ENCODE results near the gene HS2ST1. TPM values are rescaled to one million over a fixed set of nuclear protein-coding genes. Genes with fewer than 3 reads are reported as not detected.

HS2ST1 gene
- total and polyA plus RNA-seq, 2 experiments from 2014 or later = 6.7 to 17.1 TPM

DNA sequence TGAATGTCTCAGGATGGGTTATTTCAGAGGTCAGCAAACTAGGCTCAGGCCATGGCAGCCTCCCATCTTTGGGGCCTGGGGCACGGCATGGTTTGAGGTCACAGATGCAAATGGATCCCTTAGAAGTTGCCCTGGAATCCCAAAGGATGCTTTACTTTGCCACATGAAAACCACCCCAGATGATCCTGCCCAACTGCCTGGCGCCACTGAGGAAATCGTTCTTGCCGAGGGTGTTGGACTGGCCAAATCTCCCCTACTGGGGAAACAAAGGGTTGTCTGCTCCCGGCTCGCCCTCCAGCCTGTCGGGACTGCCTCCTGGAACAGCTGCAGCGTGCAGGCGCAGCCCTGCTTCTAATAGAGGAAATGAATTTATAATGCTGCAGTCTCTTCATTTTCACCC, 241.2 kb downstream of the HS2ST1 start:
- H3K27me3 Mint-ChIP-seq (ENCODE audit: insufficient read depth, low read depth, poor library complexity) = peaks cover 3% of the 10 kb centered on the region
- no peak overlapping the region for H3K27ac Mint-ChIP-seq
- H3K79me2 ChIP-seq (replicated peaks; ENCODE audit: insufficient read depth) = no peaks in the 10 kb centered on the region
- no peaks in the 10 kb centered on the region; the same call in 2 of the 3 replicates for H3K9me3 Mint-ChIP-seq
- H3K4me3 Mint-ChIP-seq = no peak overlapping the region
- H3K4me1 Mint-ChIP-seq = peaks cover 36% of the 10 kb centered on the region
- no peaks in the 10 kb centered on the region for H3K36me3 ChIP-seq (ENCODE audit: insufficient read depth)
- H4K20me1 ChIP-seq (replicated peaks; ENCODE audit: insufficient read depth) = no peaks in the 10 kb centered on the region
- no peak overlapping the region for H3K27ac ChIP-seq (ENCODE audit: low read depth)
- H3K27me3 ChIP-seq (ENCODE audit: insufficient read depth) = no peaks in the 10 kb centered on the region
- H3K4me2 ChIP-seq = no peak overlapping the region
- 0 out of 2 replicates have a peak, but pooled peaks cover 4% of the 10 kb centered on the region for H3K9me2 ChIP-seq (ENCODE audit: insufficient read depth)
- no peak overlapping the region for H3K4me3 ChIP-seq
- TF ChIP-seq, protein P1, sequence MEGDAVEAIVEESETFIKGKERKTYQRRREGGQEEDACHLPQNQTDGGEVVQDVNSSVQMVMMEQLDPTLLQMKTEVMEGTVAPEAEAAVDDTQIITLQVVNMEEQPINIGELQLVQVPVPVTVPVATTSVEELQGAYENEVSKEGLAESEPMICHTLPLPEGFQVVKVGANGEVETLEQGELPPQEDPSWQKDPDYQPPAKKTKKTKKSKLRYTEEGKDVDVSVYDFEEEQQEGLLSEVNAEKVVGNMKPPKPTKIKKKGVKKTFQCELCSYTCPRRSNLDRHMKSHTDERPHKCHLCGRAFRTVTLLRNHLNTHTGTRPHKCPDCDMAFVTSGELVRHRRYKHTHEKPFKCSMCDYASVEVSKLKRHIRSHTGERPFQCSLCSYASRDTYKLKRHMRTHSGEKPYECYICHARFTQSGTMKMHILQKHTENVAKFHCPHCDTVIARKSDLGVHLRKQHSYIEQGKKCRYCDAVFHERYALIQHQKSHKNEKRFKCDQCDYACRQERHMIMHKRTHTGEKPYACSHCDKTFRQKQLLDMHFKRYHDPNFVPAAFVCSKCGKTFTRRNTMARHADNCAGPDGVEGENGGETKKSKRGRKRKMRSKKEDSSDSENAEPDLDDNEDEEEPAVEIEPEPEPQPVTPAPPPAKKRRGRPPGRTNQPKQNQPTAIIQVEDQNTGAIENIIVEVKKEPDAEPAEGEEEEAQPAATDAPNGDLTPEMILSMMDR (conservative IDR thresholded peaks at IDR 0.05; ENCODE audit: low read depth in 2 of 2) = no peak
- TF ChIP-seq NANOG (IDR thresholded peaks at IDR 0.05; ENCODE audit: borderline replicate concordance) = no peak
- no peak for TF ChIP-seq EZH2phosphoT487 (IDR thresholded peaks at IDR 0.05; ENCODE audit: unreplicated experiment)
- no peak for TF ChIP-seq ZNF114 (CRISPR knock-in tag; IDR thresholded peaks at IDR 0.05)
- TF ChIP-seq EZH2 (IDR thresholded peaks at IDR 0.05; ENCODE audit: low read depth, unreplicated experiment) = no peak
- TF ChIP-seq, protein P2, sequence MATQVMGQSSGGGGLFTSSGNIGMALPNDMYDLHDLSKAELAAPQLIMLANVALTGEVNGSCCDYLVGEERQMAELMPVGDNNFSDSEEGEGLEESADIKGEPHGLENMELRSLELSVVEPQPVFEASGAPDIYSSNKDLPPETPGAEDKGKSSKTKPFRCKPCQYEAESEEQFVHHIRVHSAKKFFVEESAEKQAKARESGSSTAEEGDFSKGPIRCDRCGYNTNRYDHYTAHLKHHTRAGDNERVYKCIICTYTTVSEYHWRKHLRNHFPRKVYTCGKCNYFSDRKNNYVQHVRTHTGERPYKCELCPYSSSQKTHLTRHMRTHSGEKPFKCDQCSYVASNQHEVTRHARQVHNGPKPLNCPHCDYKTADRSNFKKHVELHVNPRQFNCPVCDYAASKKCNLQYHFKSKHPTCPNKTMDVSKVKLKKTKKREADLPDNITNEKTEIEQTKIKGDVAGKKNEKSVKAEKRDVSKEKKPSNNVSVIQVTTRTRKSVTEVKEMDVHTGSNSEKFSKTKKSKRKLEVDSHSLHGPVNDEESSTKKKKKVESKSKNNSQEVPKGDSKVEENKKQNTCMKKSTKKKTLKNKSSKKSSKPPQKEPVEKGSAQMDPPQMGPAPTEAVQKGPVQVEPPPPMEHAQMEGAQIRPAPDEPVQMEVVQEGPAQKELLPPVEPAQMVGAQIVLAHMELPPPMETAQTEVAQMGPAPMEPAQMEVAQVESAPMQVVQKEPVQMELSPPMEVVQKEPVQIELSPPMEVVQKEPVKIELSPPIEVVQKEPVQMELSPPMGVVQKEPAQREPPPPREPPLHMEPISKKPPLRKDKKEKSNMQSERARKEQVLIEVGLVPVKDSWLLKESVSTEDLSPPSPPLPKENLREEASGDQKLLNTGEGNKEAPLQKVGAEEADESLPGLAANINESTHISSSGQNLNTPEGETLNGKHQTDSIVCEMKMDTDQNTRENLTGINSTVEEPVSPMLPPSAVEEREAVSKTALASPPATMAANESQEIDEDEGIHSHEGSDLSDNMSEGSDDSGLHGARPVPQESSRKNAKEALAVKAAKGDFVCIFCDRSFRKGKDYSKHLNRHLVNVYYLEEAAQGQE (IDR thresholded peaks at IDR 0.05; ENCODE audit: unreplicated experiment) = no peak
- TF ChIP-seq POLR2AphosphoS5 (IDR thresholded peaks at IDR 0.05; ENCODE audit: low read depth) = no peak
- TF ChIP-seq, protein P3, sequence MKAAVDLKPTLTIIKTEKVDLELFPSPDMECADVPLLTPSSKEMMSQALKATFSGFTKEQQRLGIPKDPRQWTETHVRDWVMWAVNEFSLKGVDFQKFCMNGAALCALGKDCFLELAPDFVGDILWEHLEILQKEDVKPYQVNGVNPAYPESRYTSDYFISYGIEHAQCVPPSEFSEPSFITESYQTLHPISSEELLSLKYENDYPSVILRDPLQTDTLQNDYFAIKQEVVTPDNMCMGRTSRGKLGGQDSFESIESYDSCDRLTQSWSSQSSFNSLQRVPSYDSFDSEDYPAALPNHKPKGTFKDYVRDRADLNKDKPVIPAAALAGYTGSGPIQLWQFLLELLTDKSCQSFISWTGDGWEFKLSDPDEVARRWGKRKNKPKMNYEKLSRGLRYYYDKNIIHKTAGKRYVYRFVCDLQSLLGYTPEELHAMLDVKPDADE (IDR thresholded peaks at IDR 0.05) = no peak
- no peak for TF ChIP-seq ZNF462 (CRISPR knock-in tag; IDR thresholded peaks at IDR 0.05)
- no peak for TF ChIP-seq ZNF331 (CRISPR knock-in tag; IDR thresholded peaks at IDR 0.05; ENCODE audit: low read depth)
- TF ChIP-seq STAT1 (IDR thresholded peaks at IDR 0.05; ENCODE audit: unreplicated experiment) = no peak
- TF ChIP-seq CREB1 (CRISPR knock-in tag; IDR thresholded peaks at IDR 0.05; ENCODE audit: low read depth) = no peak
- no peak for TF ChIP-seq JUNB (IDR thresholded peaks at IDR 0.05; ENCODE audit: unreplicated experiment)
- DNase-seq (ENCODE audit: low spot score) = no peak
- H3K36me3 Mint-ChIP-seq (ENCODE audit: low read depth) = no peaks in the 10 kb centered on the region
- H2AFZ ChIP-seq = peak overlapping the region; percentile 63; the same call in 1 of the 2 replicates
- peaks cover 26% of the 10 kb centered on the region for H3K4me1 ChIP-seq (ENCODE audit: insufficient read depth)
- H3F3A ChIP-seq (replicated peaks; ENCODE audit: low read depth) = no peaks in the 10 kb centered on the region
- no peak for ATAC-seq
